Suprapubic skin (tissue), 4 donors: ENCODE data around the gene ATF5. TPM values are rescaled to one million over a fixed set of nuclear protein-coding genes. Genes with fewer than 3 reads are reported as not detected.

Experiments
- DNase-seq, 2 donors: peaks; one replicate each; pipeline ENCODE4 v3.0.0-alpha.2; 2019; ENCODE audit warnings: low spot score in 2 of 2
- H3K27ac ChIP-seq: fragments of 200-600 bp; sonication (generic); one replicate; pipeline ENCODE4 v1.5.1; 2019
- H3K27me3 ChIP-seq: fragments of 200-600 bp; sonication (generic); one replicate; pipeline ENCODE4 v1.5.1; 2019
- H3K36me3 ChIP-seq: fragments of 200-600 bp; sonication (generic); one replicate; pipeline ENCODE4 v1.5.1; 2019
- H3K4me1 ChIP-seq: fragments of 200-600 bp; sonication (generic); one replicate; pipeline ENCODE4 v1.5.1; 2019
- H3K4me3 ChIP-seq: fragments of 200-600 bp; sonication (generic); one replicate; pipeline ENCODE4 v1.5.1; 2019; ENCODE audit warnings: mild to moderate bottlenecking
- H3K9me3 ChIP-seq: fragments of 200-600 bp; sonication (generic); one replicate; pipeline ENCODE4 v1.5.1; 2019
- EP300 ChIP-seq: sonication (generic); formaldehyde crosslinking; IDR thresholded peaks from one replicate; pipeline ENCODE4 v1.6.1; 2017; ENCODE audit warnings: antibody characterized with exemption
- POLR2A ChIP-seq, 2 donors: fragments of 450-650 bp; IDR thresholded peaks; one replicate each; pipeline ENCODE4 v1.6.1; 2017; ENCODE audit warnings: antibody characterized with exemption in 2 of 2, mild to moderate bottlenecking in 2 of 2, moderate library complexity in 2 of 2
- POLR2AphosphoS5 ChIP-seq, 3 donors: sonication (generic); formaldehyde crosslinking; IDR thresholded peaks; one replicate each; pipeline ENCODE4 v1.6.1; 2017; ENCODE audit warnings: antibody characterized with exemption in 3 of 3
- WGBS: methylation state at CpG from one replicate; pipeline ENCODE4 v1.1.5; 2018; 5-methylcytosine and 5-hydroxymethylcytosine counted together
- total RNA-seq, 4 donors: library from RNA; depleted of rRNA; stranded (reverse); fragments of >200 nt; gene quantifications; one replicate each; pipeline ENCODE4 v1.1.0, GENCODE V29; 2016
- TF ChIP-seq, protein P1 (sequence below), 2 donors: fragments of 200-600 bp in 1 of 2; fragments of 450-650 bp in 1 of 2; sonication (generic) in 1 of 2; IDR thresholded peaks; one replicate each; pipeline ENCODE4 v1.5.1; 2016 to 2019; ENCODE audit warnings: antibody characterized with exemption in 2 of 2, mild to moderate bottlenecking in 1 of 2, moderate library complexity in 1 of 2

The ATF5 gene
- total RNA-seq, 4 donors from 2014 or later = 4.5 to 9.1 (median 6.7) TPM

DNA sequence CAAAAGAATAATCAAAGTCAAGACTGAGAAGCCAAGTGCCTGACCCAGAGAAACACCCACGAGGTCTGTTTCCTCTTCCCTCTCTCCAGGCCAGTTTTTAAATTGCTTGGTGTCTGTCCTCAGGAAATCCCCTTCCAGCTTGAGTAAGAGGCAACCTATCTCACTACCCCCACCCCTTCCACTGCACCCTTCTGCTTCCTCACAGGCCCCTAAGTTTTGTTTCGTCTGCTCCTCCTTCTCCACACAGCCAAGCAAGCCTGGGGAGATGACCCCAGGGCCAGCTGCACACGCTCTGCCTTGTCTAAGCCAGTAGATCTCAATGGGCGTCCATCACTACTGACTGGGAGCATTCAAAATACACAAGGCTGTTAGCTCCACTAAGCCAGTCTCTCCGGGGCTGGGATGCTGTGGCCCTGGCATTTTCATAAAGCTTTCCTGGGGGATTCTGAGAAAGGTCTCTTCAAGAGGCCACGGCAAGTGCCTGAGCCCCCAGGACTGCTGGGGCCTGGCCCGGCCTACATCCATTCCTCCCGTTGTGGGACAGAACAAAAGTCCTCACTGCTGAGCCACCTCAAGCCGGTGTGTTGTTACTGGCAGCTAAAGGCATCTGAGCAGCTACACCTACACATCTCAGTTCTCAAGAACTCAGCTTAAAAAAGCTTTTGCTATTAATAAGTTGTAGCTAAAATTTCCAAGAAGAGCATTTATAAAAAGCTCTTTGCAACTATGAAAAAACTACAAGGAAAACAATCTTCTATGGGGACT is 17.4 kb upstream of the ATF5 start:
- H3K4me3 ChIP-seq = no peak overlapping the region
- no peaks in the 10 kb centered on the region for H3K27me3 ChIP-seq
- WGBS = 48% methylated on average over 9 of the region's 9 CpGs
- H3K4me1 ChIP-seq = no peaks in the 10 kb centered on the region
- no peak overlapping the region for H3K27ac ChIP-seq
- peaks cover 62% of the 10 kb centered on the region for H3K36me3 ChIP-seq
- TF ChIP-seq POLR2A (IDR thresholded peaks at IDR 0.05) = no peak
- TF ChIP-seq POLR2AphosphoS5 (IDR thresholded peaks at IDR 0.05) = no peak
- no peak for TF ChIP-seq EP300
- TF ChIP-seq, protein P1, sequence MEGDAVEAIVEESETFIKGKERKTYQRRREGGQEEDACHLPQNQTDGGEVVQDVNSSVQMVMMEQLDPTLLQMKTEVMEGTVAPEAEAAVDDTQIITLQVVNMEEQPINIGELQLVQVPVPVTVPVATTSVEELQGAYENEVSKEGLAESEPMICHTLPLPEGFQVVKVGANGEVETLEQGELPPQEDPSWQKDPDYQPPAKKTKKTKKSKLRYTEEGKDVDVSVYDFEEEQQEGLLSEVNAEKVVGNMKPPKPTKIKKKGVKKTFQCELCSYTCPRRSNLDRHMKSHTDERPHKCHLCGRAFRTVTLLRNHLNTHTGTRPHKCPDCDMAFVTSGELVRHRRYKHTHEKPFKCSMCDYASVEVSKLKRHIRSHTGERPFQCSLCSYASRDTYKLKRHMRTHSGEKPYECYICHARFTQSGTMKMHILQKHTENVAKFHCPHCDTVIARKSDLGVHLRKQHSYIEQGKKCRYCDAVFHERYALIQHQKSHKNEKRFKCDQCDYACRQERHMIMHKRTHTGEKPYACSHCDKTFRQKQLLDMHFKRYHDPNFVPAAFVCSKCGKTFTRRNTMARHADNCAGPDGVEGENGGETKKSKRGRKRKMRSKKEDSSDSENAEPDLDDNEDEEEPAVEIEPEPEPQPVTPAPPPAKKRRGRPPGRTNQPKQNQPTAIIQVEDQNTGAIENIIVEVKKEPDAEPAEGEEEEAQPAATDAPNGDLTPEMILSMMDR (IDR thresholded peaks at IDR 0.05) = no peak
- no peak for DNase-seq
- H3K9me3 ChIP-seq = no peaks in the 10 kb centered on the region

DNA sequence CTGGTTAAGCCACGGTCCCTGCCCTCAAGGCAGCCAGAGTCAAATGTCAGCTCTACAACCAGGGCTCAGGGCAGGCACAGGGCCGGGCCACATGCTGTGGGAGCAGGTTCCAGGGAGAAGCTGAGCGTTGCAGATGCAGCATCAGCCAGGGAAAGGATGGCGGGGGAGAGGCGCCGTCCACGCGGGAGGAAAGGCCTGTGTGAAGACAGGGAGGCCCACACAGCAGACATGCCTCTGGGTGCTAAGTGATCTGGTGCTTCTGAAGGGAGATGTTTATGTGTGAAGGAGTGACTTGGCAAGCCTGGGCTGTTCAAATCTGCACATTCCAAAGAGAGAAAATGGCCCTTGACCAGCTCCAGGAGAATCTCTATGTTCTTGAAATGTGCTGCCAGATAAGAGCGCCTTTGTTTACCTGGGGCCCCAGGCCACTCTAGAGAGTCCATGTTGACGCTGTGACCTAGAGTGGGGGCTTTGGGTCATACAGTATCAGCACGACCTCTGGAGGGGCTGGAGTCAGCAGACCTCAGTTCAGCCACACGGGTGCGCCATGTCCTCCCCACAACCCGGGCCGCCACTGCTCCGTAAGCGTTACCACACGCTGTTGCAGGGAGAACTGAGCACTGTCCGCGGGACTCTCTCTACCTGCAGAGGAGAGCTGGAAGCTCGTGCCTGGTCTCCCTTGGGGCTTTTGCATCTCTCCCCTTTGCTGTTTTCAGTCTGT is 15.9 kb upstream of the ATF5 start:
- H3K27ac ChIP-seq = no peak overlapping the region
- H3K27me3 ChIP-seq = no peaks in the 10 kb centered on the region
- WGBS = 88% methylated on average over 21 of the region's 21 CpGs
- TF ChIP-seq POLR2A (IDR thresholded peaks at IDR 0.05) (no peak), POLR2AphosphoS5 (IDR thresholded peaks at IDR 0.05) (no peak), EP300 (no peak)
- TF ChIP-seq, protein P1 (IDR thresholded peaks at IDR 0.05) = no peak
- peaks cover 58% of the 10 kb centered on the region for H3K36me3 ChIP-seq
- H3K9me3 ChIP-seq = no peaks in the 10 kb centered on the region
- no peaks in the 10 kb centered on the region for H3K4me1 ChIP-seq
- H3K4me3 ChIP-seq = no peak overlapping the region
- DNase-seq = no peak

DNA sequence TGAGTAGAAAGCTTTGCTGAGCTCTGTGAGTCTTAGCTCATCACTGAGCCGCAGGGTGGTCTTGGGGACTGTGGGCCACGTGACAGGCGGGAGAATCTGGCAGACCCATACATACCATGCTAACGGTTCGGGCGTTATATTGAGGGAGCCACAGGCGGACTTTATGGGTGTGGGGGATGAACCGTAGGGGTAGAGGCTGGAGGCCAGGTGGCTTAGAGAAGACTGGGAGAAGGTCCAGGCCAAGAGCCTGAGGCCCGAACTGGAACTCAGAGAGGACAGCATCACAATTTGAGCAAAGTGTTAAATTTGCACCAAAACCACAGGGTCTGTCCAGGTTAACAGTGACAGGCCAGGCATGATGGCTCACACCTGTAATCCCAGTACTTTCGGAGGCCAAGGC is 15.3 kb upstream of the ATF5 start:
- no peaks in the 10 kb centered on the region for H3K4me1 ChIP-seq
- peaks cover 57% of the 10 kb centered on the region for H3K36me3 ChIP-seq
- no peaks in the 10 kb centered on the region for H3K27me3 ChIP-seq
- H3K9me3 ChIP-seq = no peaks in the 10 kb centered on the region
- H3K4me3 ChIP-seq = no peak overlapping the region
- 81% methylated on average over 10 of the region's 10 CpGs for WGBS
- no peak overlapping the region for H3K27ac ChIP-seq
- TF ChIP-seq EP300 (no peak), POLR2AphosphoS5 (IDR thresholded peaks at IDR 0.05) (no peak), POLR2A (IDR thresholded peaks at IDR 0.05) (no peak)
- TF ChIP-seq, protein P1 (IDR thresholded peaks at IDR 0.05) = no peak
- no peak for DNase-seq

DNA sequence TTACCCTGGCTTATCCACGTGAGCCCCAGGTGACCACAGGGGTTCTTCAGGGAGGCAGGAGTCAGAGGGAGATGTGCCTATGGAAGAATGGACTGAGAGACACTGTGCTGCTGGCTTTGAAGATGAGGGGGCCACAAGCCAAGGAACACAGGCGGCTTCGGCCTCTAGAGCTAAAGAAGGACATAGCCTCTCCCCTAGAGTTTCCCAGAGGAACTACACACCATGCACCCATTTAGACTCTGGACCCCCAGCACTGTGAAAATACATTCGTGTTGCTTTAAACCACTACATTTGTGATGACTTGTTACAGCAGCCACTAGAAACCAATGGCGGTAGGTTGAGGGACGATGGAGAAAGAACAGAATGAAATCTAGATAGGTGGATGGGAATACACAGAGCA is 13.7 kb upstream of the ATF5 start:
- no peaks in the 10 kb centered on the region for H3K27me3 ChIP-seq
- H3K27ac ChIP-seq = no peak overlapping the region
- TF ChIP-seq, protein P1 (IDR thresholded peaks at IDR 0.05) = no peak
- TF ChIP-seq POLR2AphosphoS5 (IDR thresholded peaks at IDR 0.05) (no peak), POLR2A (IDR thresholded peaks at IDR 0.05) (no peak)
- H3K4me1 ChIP-seq = no peaks in the 10 kb centered on the region
- DNase-seq = no peak
- H3K9me3 ChIP-seq = no peaks in the 10 kb centered on the region
- H3K36me3 ChIP-seq = peaks cover 47% of the 10 kb centered on the region
- H3K4me3 ChIP-seq = no peak overlapping the region
- WGBS = over 99% methylated on average over 6 of the region's 6 CpGs
